K562 (cell line): ENCODE results near the gene BTBD10. TPM values are rescaled to one million over a fixed set of nuclear protein-coding genes. Genes with fewer than 3 reads are reported as not detected.

ENCODE experiments used
- FOXP1 ChIP-seq: sonication (generic); formaldehyde crosslinking; IDR thresholded peaks from 2 replicates; pipeline ENCODE4 v1.8.0; 2022; ENCODE audit warnings: mild to moderate bottlenecking, missing genetic modification reagents
- RBM39 ChIP-seq: fragments of 200-400 bp; formaldehyde crosslinking; optimal IDR thresholded peaks from 2 replicates; pipeline ENCODE3; 2018; ENCODE audit warnings: low read depth, low read length
- ZHX1 ChIP-seq: fragments of 150-350 bp; conservative IDR thresholded peaks from 2 replicates; pipeline ENCODE4 v1.6.1; 2014; ENCODE audit warnings: low read length
- ZNF318 ChIP-seq, 2 experiments: fragments of 450-650 bp; IDR thresholded peaks; 2 replicates each; pipeline ENCODE4 v1.6.1; 2016; ENCODE audit warnings: mild to moderate bottlenecking in 2 of 2, borderline replicate concordance in 1 of 2, low read depth in 1 of 2, moderate library complexity in 1 of 2
- polyA plus RNA-seq, 8 experiments: library from polyadenylated mRNA; depleted of rRNA in 4 of 8; stranded (reverse) in 5 of 8; unstranded in 3 of 8; fragments of >200 nt; fragmentation: Nextera tagmentation in 2 of 8; fragmentation: Illumina TruSeq in 1 of 8; extraction: Ambion mirVana in 2 of 8; extraction: Trizol in 1 of 8; gene quantifications; 2 replicates each; pipeline versions ENCODE4 v1.2.1 to v1.2.3, GENCODE V29; 2011 to 2014; ENCODE audit warnings: inconsistent platforms in 1 of 8, missing spikeins in 1 of 8
- total RNA-seq, 7 experiments: library from RNA; depleted of rRNA in 6 of 7; stranded (reverse); fragments of >200 nt in 6 of 7; fragmentation: Illumina TruSeq in 2 of 7; extraction: Trizol in 2 of 7; gene quantifications; 2 replicates each; pipeline versions ENCODE4 v1.2.1 to v1.2.3, GENCODE V29; 2011 to 2021; ENCODE audit warnings: low replicate concordance in 1 of 7
- TF ChIP-seq, protein P1 (sequence below): fragments of 250-450 bp; sonication (Bioruptor Pico); IDR thresholded peaks from 2 replicates; pipeline ENCODE4 v1.4.0; 2020

The BTBD10 gene
- total and polyA plus RNA-seq, 9 of the 15 experiments (the other 6 are each of a cell fraction or from before 2014, with no cell fraction given), result 11.6 to 22.8 (median 16.3) TPM

- TF ChIP-seq ZNF318 (IDR thresholded peaks at IDR 0.05; ENCODE audit: borderline replicate concordance in 1 of 2, low read depth in 1 of 2) (no peak), FOXP1 (CRISPR knock-in tag) (no peak), RBM39 (no peak), ZHX1 (no peak)
- TF ChIP-seq, protein P1, sequence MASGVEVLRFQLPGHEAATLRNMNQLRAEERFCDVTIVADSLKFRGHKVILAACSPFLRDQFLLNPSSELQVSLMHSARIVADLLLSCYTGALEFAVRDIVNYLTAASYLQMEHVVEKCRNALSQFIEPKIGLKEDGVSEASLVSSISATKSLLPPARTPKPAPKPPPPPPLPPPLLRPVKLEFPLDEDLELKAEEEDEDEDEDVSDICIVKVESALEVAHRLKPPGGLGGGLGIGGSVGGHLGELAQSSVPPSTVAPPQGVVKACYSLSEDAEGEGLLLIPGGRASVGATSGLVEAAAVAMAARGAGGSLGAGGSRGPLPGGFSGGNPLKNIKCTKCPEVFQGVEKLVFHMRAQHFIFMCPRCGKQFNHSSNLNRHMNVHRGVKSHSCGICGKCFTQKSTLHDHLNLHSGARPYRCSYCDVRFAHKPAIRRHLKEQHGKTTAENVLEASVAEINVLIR, result no peak
These were observed 114.0 kb downstream of the BTBD10 start (continued) for GRCh38 chr11:13349046-13349445.
